BJ (cell line): ENCODE data around the gene C17orf50. TPM values are rescaled to one million over a fixed set of nuclear protein-coding genes. Genes with fewer than 3 reads are reported as not detected.
A peak's percentile ranks its signal among the peaks of the same experiment; 100 is the strongest.

Experiments used
- CTCF ChIA-PET: fragments of 350-600 bp; formaldehyde crosslinking; extraction: SDS; loops from one replicate; lab custom pipeline; 2021; ENCODE audit warnings: antibody characterized with exemption, inconsistent platforms; lab: Yijun Ruan, JAX
- POLR2A ChIA-PET: fragments of 300-600 bp; sonication (Branson Sonifier 250); formaldehyde crosslinking; extraction: SDS; loops from one replicate; lab custom pipeline; 2021; ENCODE audit warnings: antibody characterized with exemption; lab: Charles Lee
- DNase-seq: peaks from one replicate; pipeline ENCODE4 v3.0.0-alpha.2; 2011; ENCODE audit warnings: low read depth
- H3K27me3 ChIP-seq: 2 replicates; pipeline ENCODE4 v1.6.0; 2011; ENCODE audit warnings: low read length; ENCODE audit not compliant: control insufficient read depth, insufficient read depth
- H3K36me3 ChIP-seq: 2 replicates; pipeline ENCODE4 v1.5.1; 2011; ENCODE audit warnings: low read length; ENCODE audit not compliant: control insufficient read depth, insufficient read depth
- H3K4me3 ChIP-seq: 2 replicates; pipeline ENCODE4 v1.5.1; 2011; ENCODE audit warnings: low read depth, mild to moderate bottlenecking, control low read depth, low read length
- polyA plus RNA-seq: library from polyadenylated mRNA; depleted of rRNA; stranded (reverse); fragments of >200 nt; gene quantifications from 2 replicates; pipeline ENCODE4 v1.2.3, GENCODE V29; 2011
- TF ChIP-seq, protein P1 (sequence below): IDR thresholded peaks from 2 replicates; pipeline ENCODE4 v1.5.1; 2011; ENCODE audit warnings: low read depth, mild to moderate bottlenecking, control low read depth, inconsistent platforms, low read length, moderate library complexity; ENCODE audit not compliant: insufficient read depth

The C17orf50 gene
- polyA plus RNA-seq, 1 experiment = not detected

DNA sequence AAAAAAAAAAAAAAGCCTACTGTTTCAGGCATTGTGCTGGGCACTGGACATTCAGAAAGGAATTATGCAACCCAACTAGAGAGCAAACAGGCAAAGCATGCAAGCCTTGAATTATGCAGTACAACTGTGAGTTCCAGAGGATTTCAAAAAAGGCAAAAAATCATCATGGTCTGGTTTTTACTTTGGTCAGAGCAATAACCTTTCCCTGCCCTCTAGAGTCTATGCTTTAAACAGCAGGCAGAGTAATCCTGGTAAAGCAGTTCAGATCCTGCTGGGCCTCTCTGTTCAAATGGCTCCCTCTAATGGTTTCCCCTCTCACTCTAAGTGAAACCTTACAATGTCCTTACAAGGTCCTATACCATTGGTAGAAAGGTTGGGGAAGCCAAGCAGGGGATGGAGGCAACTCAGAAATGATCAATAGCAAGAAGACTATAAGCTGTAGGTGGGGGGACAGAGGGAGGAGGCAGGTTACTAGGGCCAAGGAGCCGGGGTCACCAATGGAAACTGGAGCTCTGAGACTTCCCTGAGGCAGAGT, 44.0 kb downstream of the C17orf50 start:
- DNase-seq = peak; percentile 79
- H3K27me3 ChIP-seq = no peaks in the 10 kb centered on the region; the same call in 1 of the 2 replicates
- TF ChIP-seq, protein P1, sequence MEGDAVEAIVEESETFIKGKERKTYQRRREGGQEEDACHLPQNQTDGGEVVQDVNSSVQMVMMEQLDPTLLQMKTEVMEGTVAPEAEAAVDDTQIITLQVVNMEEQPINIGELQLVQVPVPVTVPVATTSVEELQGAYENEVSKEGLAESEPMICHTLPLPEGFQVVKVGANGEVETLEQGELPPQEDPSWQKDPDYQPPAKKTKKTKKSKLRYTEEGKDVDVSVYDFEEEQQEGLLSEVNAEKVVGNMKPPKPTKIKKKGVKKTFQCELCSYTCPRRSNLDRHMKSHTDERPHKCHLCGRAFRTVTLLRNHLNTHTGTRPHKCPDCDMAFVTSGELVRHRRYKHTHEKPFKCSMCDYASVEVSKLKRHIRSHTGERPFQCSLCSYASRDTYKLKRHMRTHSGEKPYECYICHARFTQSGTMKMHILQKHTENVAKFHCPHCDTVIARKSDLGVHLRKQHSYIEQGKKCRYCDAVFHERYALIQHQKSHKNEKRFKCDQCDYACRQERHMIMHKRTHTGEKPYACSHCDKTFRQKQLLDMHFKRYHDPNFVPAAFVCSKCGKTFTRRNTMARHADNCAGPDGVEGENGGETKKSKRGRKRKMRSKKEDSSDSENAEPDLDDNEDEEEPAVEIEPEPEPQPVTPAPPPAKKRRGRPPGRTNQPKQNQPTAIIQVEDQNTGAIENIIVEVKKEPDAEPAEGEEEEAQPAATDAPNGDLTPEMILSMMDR = peak; percentile 96
- ChIA-PET POLR2A (interaction anchor here (0.5 kb wide), 1 partner anchor 8 kb away, joined by 5 read pairs; no protein-coding TSS in a partner anchor), CTCF (interaction anchor here (0.6 to 11.2 kb wide), 17 partner anchors 8 to 197 kb away, joined by 3 to 425 read pairs (median 7); partner anchors contain the start of gene C17orf50)
- no peaks in the 10 kb centered on the region for H3K36me3 ChIP-seq
- H3K4me3 ChIP-seq = no peak overlapping the region

DNA sequence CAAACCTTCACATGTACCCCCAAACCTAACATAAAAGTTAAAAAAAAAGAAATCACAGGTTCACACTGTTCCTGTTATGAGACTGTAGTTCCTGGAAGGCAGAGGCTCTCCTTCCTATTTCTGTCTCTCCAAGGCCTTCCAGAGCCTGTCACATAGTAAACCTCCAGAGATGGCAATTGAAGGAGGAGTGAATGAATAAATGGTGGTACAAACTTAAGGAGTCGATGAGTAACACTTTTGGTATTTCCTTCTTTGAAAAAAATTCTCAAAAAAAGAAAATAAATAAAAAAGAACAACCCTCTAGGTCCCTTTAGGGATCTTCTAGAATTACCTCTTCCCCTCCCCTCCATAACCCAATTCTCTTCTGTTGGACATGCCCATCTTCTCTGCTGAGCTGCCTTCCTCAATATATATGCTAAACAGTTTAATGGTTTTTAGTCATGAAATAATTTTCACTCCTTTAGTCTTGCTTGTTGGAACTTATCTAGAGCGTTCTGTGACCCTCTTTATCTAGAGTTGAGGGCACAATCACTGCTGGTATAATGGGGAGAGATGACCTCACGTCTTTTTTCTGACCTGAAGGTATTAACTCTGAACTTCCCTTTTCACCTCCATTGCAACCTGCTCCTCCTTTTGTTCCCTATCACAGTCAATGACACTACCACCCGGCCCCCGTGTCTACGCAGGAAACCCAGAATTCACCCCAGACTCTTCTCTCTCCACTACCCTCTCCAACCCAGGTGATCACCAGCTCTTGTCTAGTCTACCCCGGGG, 46.9 kb downstream of the C17orf50 start:
- ChIA-PET CTCF (interaction anchor here (1.2 to 11.2 kb wide), 11 partner anchors 9 to 194 kb away, joined by 3 to 425 read pairs (median 9); partner anchors contain the start of genes C17orf50 and MMP28), POLR2A (no interaction called here)
- DNase-seq = peak; percentile 26
- Histone ChIP-seq H3K36me3 (no peaks in the 10 kb centered on the region), H3K27me3 (no peaks in the 10 kb centered on the region), H3K4me3 (no peak overlapping the region)
- TF ChIP-seq, protein P1 = no peak

DNA sequence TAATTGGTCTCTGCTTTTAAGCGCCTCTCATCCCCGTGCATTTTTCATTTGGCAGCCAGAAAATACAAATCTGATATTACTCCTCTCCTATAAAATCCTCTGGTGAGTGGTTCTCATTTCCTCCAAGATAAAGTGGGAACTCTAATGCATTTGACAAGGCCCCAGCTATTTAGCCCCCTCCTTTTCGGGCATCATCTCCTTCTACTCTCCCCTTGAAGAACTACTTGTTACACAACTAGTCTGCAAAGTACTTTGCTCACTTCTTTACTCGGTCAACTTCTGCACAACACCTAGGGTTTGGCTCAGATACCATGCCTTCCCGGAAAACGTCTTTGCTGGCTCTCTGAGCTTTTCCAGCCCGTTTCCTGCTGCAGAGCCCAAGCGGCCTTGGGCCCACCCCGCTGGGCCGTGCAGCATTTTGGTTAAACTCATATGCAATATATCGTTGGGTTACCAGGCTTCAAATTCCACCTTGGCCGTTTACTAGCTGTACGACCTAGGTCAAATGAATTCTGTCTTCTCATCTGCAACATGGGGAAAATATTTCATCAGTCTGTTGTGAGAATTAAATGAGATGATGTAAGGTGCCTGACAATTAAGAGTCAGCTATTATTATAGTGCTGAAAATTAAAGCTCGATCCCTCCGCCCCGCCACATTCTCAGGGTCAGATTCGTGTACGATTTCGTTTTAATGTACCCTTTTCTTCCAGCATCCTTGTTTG, 47.7 kb downstream of the C17orf50 start:
- Histone ChIP-seq H3K27me3 (no peaks in the 10 kb centered on the region), H3K36me3 (no peaks in the 10 kb centered on the region), H3K4me3 (peak overlapping the region; percentile 71)
- DNase-seq = no peak
- TF ChIP-seq, protein P1 = no peak
- ChIA-PET POLR2A (interaction anchor here (0.8 kb wide), 1 partner anchor 44 kb away, joined by 3 read pairs; no protein-coding TSS in a partner anchor), CTCF (interaction anchor here (0.7 to 11.2 kb wide), 20 partner anchors 8 to 1168 kb away, joined by 3 to 425 read pairs (median 4); partner anchors contain the start of genes C17orf50 and MMP28)

DNA sequence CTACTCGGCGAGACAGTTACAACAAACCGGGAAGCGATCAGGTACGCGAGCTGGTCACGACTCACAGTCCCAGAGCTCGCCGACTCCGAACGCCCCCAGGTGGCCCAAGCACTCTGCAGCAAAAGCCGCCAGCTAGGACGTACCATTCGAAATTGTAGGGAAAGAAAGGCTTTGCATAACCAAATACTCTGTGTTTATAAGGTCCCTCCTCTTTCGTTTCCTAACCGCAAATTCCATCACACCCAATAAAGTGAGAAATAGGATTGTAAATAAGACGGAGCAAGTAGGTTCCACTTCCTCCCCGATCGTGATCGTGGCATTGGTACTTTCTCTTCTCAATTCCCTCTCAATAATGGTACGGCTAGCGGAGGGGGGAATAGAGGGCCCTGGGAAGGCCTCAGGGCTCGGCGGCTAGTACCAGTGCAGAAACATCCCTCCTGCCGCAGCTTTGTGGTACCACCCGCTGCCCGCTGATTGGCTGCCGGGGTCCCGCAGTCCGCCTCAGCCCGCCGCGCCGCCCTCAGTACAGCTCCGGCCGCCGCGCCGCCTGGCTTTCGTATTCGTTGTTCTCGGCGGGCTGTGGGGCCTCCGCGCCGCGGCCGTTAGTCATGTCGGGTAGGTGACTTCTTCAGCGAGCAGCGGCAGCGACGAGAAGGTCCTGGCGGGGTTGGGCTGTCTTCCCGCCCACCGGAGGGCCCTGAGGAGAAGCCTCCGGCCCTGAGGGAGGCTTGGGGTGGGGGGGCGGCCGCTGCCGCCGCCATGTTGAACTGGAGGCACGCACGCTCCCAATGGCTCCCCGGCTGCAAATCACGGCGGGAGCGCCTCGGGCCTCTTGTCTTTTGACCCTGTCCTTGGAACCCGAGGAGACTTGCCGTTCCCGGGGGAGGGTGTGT, 48.5 kb downstream of the C17orf50 start, which contains the start of gene TAF15:
TAF15 (plus strand) TSS at position 523 of the 893 bp plus-strand sequence; CDS start at position 609, 86 bp downstream.
- CTCF ChIA-PET = interaction anchor here (0.7 to 11.2 kb wide), 22 partner anchors 8 to 1169 kb away, joined by 3 to 425 read pairs (median 4); partner anchors contain the start of genes C17orf50 and MMP28
- POLR2A ChIA-PET = interaction anchor here (0.7 to 0.8 kb wide), 4 partner anchors 45 to 1364 kb away, joined by 3 to 5 read pairs (median 3); no protein-coding TSS in a partner anchor
- TF ChIP-seq, protein P1 = peak; percentile 91

More for the DNA sequence above, 48.5 kb downstream of the C17orf50 start, which contains the start of gene TAF15:
- Histone ChIP-seq H3K27me3 (no peaks in the 10 kb centered on the region), H3K4me3 (peak within 1 kb of the TSS; percentile 71), H3K36me3 (no peaks in the 10 kb centered on the region)
- DNase-seq = peak; percentile 94
